GM21515 (cell line): ENCODE measurements around the gene CFAP20DC.
"Not testable (repeated sequence)": the region's sequence is repeated elsewhere in the genome, so short reads cannot be mapped to it uniquely, and the experiment has no call there.

ENCODE experiments used
- ATAC-seq: cut with Tn5 transposase; IDR thresholded peaks from one replicate; pipeline ENCODE4 v1.9.1; 2021; ENCODE audit not compliant: unreplicated experiment

Gene CFAP20DC

GRCh38 chr3:58824285-58824684 is 225.5 kb downstream of the CFAP20DC start:
- no peak for ATAC-seq

DNA sequence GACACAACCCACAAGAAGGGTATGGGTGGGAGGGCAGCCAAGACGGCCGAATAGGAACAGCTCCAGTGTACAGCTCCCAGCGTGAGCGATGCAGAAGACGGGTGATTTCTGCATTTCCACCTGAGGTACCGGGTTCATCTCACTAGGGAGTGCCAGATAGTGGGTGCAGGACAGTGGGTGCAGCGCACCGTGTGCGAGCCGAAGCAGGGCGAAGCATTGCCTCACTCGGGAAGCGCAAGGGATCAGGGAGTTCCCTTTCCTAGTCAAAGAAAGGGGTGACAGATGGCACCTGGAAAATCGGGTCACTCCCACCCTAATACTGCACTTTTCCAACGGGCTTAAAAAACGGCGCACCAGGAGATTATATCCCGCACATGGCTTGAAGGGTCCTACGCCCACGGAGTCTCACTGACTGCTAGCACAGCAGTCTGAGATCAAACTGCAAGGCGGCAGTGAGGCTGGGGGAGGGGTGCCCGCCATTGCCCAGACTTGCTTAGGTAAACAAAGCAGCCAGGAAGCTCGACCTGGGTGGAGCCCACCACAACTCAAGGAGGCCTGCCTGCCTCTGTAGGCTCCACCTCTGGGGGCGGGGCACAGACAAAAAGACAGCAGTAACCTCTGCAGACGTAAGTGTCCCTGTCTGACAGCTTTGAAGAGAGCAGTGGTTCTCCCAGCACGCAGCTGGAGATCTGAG is 243.1 kb downstream of the CFAP20DC start:
- ATAC-seq = not testable (repeated sequence)

DNA sequence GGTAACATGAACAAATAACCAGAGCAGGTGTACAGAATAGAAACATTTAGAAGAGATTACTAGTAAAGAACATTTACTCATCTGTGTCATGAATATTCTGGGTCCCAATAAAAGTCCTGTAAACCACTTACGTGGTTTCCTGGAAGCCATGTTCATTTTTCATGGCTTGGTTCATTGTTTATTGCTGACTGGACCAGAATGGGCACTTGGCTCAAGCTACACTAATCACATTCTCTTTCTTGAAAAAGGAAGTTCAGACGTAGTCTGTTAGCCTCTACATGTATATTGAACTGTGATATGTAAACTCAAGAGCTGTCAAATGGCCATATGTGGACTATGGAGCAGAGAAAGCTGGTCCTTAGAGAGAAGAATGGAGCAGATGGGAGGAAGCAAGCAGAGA is 244.9 kb downstream of the CFAP20DC start:
- ATAC-seq = no peak

- ATAC-seq = no peak
Measured at GRCh38 chr3:58801541-58801940, 248.3 kb downstream of the CFAP20DC start.

- ATAC-seq = no peak
Measured at GRCh38 chr3:58800940-58801339, 248.9 kb downstream of the CFAP20DC start.

DNA sequence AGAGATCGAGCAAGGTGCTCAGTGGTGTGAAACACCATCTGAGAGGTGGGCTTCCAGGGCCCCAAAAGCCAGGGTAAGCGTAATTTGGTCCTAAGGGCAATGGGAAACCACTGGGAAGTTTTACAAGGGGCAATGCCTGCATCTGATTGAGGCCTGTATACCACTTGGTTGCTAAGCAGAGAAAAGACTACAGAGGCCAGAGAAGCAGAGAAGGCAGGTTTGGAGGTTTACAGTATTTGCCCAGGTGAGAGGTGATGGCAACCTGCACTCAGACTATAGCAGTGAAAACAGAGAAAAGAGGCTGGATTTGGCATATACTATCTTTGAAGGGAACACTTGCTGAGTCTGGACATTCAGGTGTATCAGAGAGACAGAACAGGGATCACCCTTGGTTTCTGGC is 249.8 kb downstream of the CFAP20DC start:
- no peak for ATAC-seq

DNA sequence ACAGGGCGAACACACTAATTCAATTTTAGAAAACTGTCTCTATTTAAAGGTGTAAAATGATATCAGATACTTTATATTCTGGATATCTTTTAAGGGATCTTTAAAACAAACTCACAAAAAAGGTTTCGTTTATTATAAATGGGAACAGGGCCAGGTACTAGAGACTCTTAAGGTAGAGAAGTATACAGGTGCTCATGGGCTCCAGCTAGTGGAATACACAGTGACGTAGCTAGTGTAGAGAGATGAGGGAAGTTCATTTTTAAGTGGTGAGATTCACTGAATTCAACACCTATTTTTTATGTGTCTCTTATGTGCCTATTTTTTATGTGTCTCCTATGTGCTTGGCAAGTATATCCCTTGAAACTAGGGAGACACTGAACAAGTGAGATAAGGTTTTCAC is 250.6 kb downstream of the CFAP20DC start:
- ATAC-seq = no peak

- ATAC-seq = no peak
Measured at GRCh38 chr3:58798312-58798711, 251.5 kb downstream of the CFAP20DC start.

GRCh38 chr3:58794750-58795149 is 255.1 kb downstream of the CFAP20DC start:
- no peak for ATAC-seq

- no peak for ATAC-seq
Measured at GRCh38 chr3:58793938-58794337, 255.9 kb downstream of the CFAP20DC start.

- ATAC-seq = no peak
Measured at GRCh38 chr3:58792921-58793451, 256.8 kb downstream of the CFAP20DC start.

GRCh38 chr3:58789385-58789784 is 260.4 kb downstream of the CFAP20DC start:
- ATAC-seq = no peak

- ATAC-seq = no peak
Measured at GRCh38 chr3:58784888-58785287, 264.9 kb downstream of the CFAP20DC start.

GRCh38 chr3:58784425-58784824 is 265.4 kb downstream of the CFAP20DC start:
- ATAC-seq = no peak

GRCh38 chr3:58783845-58784244 is 266.0 kb downstream of the CFAP20DC start:
- no peak for ATAC-seq

GRCh38 chr3:58779934-58780333 is 269.9 kb downstream of the CFAP20DC start:
- no peak for ATAC-seq

GRCh38 chr3:58776231-58776630 is 273.6 kb downstream of the CFAP20DC start:
- ATAC-seq = no peak

GRCh38 chr3:58772462-58772861 is 277.4 kb downstream of the CFAP20DC start:
- no peak for ATAC-seq

- ATAC-seq = no peak
Measured at GRCh38 chr3:58769065-58769464, 280.8 kb downstream of the CFAP20DC start.

DNA sequence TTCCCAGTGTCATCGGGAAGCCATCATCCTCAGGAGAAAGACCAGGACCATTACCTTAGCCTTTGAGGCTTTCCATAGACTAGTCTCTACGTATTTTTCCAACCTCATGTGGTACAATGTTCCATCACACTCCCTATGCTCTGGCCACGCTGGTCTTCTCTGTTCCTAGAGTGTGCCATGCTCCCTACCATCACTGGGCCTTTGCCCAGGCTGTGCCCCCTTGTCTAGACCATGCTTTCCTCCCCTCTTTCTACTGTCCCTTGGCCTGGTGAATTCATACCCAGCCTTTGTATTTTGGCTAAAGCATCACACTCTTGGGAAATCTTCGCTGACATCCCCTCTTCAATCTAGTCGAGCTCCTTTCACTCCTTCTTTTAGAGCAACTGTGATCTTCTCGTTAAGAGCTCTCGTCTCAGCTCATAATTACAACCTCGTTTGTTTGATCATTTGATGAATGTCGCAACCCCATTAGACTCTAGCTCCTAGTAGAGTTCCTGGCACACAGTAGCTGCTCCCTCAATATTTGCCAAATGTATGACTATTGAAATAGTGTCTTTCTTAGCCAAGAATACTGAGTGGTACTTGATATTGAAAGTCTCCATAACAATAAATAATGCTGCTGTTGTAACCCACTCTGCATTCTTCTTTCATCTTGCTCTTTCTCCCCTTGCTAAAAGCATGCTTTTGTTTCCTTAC is 283.1 kb downstream of the CFAP20DC start:
- ATAC-seq = no peak

DNA sequence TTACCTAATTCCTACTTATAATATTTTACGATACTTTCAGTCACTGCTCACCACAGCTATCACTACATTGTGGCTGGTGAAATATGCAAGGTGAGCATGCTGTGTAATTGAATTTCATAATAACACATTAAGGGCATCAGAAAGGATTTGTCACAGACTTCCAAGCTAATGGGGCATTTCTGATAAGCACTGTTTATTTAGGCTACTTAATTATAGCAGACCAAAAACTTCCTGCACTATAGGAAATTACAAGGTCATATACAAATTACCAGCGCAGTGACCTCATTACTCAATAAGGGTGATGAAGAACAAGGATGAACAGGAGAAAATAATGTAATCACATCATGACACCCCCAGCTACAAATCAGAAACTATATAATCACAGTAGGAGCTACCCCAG is 294.7 kb downstream of the CFAP20DC start:
- ATAC-seq = no peak

GRCh38 chr3:58754074-58754473 is 295.8 kb downstream of the CFAP20DC start:
- no peak for ATAC-seq
